ENCODE measurements around the gene KRT6C.

- TF ChIP-seq POLR2A (IDR thresholded peaks at IDR 0.05): no peak
- no peak for TF ChIP-seq CTCF (IDR thresholded peaks at IDR 0.05)
- TF ChIP-seq POLR2AphosphoS5 (IDR thresholded peaks at IDR 0.05): no peak
- TF ChIP-seq EP300 (IDR thresholded peaks at IDR 0.05; ENCODE audit: low read depth): no peak
These were observed 28.7 kb downstream of the KRT6C start for GRCh38 chr12:52444647-52445595.

All from transverse colon (tissue), 4 donors.